Fibroblast of skin of right quadriceps (primary cell): ENCODE data around the gene IRF8.
"Not testable (repeated sequence)": the region's sequence is repeated elsewhere in the genome, so short reads cannot be mapped to it uniquely, and the experiment has no call there.

ENCODE experiments used
- DNase-seq: peaks from one replicate; pipeline ENCODE4 v3.0.0-alpha.2; 2013

The IRF8 gene, protein sequence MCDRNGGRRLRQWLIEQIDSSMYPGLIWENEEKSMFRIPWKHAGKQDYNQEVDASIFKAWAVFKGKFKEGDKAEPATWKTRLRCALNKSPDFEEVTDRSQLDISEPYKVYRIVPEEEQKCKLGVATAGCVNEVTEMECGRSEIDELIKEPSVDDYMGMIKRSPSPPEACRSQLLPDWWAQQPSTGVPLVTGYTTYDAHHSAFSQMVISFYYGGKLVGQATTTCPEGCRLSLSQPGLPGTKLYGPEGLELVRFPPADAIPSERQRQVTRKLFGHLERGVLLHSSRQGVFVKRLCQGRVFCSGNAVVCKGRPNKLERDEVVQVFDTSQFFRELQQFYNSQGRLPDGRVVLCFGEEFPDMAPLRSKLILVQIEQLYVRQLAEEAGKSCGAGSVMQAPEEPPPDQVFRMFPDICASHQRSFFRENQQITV

DNA sequence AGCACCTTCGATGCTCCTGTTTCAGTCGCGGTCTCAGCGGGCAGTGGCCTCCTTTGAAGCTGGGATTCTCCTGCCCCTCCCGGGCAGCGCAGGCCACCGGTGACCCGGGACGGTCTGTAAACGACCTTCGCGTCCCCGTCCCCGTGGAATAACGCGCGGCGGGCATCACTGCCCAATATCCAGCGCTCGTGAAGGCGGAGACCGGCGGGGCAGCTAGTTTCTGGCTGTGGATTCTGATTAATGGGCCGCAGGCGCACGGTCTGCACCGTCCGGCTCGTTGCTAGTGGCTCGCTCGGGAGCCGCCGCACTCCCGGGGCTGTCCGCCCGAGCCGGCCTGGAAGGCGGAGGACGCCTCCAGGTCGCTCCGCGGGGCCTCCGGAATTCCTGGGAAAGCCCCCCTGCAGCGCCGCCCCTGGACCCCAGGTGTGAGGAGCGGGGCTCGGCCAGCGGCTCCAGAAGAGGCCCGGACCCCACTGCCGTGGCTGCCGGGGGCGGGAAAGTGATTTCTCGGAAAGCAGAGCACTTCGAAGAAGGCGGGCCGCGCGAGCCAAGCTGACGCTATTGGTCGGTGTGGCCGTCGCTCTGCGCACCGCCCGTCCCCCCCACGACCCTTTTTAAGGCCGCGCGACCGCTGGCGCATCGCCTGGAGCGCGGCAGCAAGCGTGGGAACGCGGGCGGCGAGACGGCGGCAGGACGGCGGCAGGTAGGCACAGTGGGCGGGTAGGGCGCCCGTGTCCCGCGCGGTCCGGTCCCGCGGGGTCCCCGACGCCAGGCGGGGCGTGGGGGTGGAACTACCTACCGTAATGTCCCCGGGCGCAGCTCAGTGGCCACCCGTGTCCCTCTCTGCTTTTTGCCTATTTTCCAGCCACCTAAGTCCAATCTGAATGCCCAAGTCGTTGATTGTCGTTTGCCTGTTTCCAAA, at the start of gene IRF8:
IRF8 (plus strand) TSS at position 642 of the 922 bp plus-strand sequence. CDS start 3,854 bp downstream, outside the sequence.
- peak; percentile 25 for DNase-seq

DNA sequence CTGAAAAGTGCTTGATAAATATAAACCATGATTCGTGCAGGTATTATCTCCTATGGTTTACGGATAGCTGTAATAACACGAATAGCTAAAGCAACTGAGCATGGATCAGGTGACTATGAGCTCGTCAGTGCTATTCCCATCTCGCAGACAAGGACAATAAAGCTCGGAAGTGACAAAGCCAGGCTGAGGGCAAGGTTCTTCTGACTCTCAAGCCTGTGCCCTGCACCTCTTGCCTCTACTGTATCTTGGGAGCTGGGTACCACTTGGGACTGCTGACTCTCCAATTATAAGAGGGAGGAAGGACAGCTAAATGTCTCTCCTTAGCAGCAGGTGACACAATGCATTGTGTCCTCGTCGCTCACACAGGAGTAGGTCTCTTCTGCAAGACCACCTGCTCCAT, 49.6 kb upstream of the IRF8 start:
- DNase-seq, result no peak

DNA sequence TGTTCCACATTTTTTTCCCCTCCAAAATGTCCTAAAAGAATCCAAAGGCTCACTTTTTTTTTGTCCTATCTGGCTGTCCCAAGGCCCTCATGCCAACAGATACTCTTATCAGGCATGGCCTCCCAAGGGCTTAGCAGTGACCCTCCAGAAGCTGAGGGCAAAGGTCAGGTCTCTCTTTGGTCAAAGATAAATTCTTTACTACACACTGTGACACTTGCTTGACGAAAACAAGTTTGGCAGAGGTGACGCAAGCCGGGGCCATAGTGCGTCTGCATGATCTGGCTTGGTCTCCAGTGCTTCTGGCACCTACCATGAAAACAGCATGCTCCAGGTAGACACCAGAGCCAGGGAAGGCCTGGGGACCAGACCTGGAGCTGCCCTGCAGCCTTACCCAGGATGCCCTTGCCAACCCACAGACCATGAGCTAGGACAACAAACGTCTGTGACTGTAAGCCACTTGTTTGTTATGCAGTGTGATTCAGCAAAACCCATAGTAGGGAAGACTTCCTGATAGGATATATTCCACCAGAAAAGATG, 48.5 kb upstream of the IRF8 start:
- no peak for DNase-seq

DNA sequence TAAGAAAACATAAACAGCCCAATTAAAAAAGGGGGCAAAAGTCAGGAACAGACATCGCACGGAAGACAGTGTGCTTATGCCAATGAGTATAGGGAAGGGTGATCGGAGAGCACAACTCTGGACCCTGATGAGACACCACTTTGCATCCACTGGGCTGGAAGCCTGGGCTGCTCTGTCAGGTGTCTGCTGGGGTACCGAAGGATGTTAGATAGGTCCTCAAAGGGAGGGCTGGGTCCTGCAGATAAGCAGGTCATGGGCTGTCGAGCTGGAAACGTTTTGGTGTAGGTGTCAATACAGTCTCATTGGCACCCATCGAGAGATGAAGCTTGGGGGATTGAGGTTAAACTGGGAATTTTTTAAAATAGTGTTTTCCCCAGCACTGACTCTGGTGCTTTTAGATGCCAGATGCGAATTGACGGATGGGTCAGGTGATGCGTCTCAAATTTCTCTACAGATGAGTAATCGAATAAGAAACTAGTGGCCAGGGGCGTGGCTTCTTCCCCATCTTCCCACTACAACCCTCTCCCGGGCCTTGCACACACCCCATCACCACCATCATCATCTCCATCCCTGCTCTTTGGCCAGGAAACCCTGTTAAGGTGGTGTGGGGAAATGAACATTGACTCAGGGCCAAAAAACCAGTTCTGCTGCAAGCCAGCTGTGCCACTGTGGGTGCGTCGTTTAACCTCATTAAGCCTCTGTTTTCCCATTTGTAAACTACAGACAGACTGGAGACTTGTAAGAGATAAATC, 47.8 kb upstream of the IRF8 start:
- no peak for DNase-seq

DNA sequence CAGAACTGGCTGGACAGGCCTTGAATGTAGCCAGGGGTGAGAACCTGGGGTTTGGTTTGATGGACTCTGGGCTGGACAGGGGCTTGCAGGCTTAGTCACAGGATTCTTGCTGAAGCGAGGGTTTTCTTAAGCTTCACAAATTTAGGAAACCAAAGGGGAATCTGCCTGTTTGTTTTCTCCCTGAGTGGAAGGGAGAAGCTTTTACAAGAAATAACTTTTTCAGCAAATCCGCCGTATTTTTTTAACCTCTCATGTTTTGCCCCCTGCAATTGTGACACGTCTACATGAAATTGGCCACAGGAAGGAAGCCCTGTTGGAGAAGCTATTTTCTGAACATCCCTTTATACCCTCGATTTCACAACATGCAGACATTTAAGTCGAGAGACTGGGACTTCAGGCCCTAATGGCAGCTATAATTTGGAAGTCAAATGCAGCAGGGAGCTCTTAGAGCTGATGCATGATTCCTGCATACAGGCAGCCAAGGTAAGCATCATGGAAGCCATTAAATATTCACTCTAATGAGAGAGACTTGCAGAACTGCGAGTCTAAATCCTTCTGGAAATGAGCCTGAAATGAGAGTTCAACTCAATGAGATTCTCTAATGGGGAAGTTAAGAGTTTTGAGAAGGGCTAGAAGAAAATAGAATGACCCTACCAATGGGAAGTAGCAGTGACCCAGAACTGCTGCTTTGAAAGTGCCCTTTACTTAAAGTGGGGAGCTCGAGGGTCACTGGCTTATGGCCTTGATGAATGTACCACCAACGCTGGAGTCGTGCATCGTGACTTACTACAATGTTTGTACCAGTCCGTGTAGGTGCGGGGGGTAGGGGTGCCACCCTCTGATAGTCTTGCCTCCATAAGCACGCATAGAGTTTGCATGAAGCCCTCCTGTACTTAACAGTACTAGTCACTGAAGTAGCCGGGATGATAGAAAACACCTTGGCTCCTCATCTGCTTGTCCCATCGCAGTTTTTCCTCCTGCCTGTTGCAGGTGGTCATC, 45.1 kb upstream of the IRF8 start:
- no peak for DNase-seq

DNA sequence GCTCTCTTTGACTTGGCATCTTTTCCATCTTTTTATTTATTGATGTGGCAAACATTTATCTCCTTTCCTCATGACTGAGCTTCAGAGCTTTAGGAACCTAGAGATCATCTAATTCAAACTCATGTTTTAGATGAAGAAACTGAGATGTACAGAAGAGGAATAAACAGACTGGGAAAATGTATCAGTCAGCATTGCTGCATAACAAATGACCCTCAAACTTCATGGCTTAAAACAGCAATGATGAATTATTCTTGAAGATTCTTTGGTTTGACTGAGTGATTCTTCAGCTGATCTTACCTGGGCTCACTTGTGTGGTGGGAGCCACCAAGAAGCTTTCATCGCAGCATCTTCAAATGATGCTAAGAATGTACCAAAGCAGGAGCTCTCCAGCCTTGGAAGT, 44.0 kb upstream of the IRF8 start:
- no peak for DNase-seq

DNA sequence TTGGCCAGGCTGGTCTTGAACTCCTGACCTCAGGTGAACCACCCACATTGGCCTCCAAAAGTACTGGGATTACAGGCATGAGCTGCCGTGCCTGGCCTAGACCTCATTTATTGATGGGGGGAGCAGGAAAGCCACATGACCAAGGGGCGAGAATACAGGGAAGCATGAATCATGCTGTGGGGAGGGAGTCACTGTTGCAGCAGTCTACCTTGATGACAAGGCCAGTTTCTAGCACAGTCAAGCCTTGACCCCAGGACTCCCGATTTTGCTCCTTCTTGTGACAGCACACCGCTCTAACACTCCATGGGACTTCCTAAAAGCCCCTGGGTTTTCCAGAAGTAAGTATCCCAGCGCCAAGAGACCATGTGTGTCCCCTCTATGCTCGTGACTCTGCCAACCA, 42.9 kb upstream of the IRF8 start:
- no peak for DNase-seq

DNA sequence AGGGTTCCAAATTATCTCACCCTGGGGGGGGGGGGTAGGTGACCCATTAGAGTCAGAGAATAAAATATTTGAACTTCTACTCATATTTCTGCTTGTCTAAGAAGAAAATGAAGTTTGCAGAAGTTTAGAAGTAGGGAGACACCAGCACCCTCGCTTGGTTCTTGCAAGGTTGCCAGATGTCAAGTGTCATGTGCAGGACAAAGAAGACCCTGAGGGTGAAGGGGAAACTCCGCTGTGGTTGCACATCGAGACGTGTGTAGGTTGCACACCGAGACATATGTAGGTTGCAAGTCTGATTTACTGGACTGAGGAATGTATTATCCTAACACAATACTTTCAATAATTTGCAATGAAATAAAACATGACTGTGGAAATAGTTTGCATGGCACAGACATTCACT, 42.4 kb upstream of the IRF8 start:
- no peak for DNase-seq

DNA sequence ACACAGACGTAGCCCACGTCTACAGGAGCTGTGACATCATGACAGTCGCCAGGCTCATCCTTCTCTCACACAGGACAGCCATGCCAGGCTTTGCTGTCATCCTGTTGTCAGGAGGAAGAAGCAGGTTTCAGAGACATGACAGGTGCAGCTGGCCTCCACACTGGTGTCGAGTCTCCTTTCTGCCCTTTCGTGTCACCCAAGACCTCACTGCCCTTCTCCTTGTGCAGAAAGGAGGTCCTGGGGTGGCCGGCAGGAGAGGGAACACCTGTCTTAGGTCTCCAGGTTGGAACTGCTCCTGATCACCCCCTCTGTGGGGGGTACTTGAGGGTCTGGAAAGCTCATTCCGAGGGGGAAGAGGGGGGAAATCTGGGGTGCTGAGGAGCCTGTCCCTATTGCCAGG, 41.6 kb upstream of the IRF8 start:
- DNase-seq, result no peak

DNA sequence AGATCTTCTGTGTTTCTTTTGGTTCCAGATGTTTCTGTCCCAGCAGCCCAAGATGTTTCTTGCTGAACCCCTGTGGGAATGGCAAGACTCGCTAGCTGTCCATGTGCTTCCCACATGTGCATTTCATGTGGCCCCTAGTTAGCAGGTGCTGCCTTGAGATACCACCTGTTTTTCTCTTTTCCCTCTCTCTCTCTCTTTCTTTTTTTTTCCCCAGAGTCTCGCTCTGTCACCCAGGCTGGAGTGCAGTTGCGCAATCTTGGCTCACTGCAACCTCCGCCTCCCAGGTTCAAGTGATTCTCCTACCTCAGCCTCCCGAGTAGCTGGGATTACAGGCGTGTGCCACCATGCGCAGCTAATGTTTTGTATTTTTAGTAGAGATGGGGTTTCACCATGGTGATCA, 40.4 kb upstream of the IRF8 start:
- not testable (repeated sequence) for DNase-seq

DNA sequence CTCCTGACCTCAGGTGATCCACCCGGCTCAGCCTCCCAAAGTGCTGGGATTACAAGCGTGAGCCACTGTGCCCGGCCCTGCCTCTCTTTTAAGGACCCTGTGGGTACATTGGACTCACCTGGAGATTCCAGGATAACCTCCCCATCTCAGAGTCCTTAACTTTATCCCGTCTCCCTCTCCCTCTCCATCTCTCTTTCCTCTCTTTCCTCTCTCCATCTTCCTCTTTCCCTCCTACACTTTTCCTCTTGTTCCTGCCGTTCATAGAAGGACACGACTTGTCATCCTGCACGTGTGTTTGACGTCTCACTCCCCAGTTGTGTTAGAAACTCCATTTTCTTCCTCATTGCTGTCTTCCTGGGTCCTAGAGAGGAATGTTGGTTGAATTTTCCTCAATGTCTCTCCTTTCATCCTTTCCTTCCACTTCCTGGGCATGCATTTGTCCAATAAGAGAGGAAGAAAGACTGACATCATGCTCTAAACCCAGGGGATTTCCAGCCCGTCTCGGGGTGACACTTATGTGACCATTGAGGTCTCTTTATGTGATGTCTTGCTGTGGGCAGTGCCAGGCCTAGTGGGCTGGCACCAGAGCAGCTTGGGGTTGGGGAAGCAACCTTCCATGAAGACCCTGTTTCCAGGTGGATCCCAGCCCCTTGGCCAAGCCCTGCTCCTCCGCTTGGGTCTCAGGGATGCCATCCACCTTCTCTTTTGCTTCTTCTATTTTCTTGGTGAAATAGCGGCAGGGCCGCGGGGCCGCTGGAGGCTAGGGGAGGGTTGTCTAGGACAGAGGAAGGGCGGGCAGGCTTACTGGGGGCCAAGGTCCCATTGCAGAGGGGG, 39.8 kb upstream of the IRF8 start:
- DNase-seq, result no peak

DNA sequence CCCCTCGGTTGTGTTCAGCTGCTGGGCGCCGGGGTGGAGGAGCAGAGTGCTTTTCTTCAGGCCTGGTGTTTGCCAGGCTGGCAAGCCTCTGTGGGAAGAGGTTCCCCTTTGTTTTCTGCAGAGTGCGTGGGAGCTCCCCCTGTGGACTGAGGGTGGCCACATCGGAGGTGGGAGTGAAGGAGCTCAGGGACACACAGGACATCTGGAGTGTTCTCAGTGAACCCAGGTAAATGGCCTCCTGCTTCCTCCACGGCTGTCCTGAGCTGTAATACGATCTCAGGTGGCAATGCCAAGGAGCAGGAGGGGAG, 39.2 kb upstream of the IRF8 start:
- DNase-seq, result no peak

DNA sequence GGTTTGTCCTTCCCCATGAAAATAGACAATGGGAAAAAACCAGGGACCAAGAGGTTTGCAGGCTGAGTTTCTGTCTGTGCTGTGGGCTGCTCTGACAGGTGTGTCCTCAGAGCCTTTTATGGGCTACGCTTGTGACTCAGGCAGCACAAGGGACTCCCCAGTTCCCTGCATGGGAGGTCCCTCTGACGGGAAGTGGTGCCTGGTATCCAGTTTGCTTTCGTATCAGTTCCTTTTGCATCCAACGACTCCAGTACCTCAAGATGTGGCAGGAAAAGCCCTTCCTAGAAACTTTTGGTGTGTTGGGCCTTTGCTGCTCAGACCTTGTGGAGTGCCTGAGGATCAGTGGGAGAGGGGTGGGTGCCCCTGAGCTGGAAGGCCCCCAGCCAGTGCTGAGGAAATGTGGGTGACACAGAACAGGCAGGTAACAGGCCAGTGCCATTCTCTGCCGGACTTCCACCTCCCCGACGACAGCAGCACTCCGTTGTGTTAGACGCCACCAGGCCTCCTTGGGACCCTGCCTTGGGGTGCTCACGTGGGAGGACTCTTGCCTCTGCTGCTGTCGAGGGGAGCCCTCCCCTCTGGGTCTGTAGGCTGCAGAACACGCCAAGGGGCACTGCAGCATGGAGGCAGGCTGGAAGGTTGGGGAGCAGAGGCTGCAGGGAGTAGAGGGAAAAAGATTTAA, 38.4 kb upstream of the IRF8 start:
- no peak for DNase-seq

DNA sequence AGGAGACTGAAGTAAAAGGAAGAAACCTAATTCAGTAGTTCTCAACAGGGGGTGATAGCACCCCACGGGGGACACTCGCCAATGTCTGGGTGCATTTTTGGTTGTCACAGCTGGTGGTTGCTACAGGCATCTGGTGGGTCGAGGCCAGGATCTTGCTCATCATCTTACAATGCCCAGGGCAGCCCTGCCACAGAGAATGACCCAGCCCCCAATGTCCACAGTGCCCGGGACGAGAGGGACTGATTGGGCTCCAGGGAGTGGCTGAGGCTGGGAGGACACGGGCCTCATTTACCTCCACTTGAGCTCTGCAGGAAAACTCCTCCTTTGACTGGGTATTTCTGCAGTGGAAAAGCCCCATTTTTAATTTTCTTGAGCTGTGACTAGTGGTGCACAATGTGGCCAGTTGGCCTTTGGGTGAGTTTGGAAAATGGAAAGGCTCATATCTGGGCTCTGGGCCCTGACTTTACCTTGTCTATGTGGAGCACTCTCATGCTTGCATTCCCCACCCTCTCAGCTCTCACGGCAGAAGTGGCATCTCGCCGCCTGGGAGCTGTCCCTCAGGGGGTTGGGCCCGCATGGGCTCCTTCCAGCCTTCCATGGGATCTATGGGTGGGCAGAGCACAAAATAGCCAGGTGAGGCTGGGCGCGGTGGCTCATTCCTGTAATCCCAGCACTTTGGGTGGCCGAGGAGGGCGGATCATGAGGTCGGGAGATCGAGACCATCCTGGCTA, 37.7 kb upstream of the IRF8 start:
- no peak for DNase-seq

DNA sequence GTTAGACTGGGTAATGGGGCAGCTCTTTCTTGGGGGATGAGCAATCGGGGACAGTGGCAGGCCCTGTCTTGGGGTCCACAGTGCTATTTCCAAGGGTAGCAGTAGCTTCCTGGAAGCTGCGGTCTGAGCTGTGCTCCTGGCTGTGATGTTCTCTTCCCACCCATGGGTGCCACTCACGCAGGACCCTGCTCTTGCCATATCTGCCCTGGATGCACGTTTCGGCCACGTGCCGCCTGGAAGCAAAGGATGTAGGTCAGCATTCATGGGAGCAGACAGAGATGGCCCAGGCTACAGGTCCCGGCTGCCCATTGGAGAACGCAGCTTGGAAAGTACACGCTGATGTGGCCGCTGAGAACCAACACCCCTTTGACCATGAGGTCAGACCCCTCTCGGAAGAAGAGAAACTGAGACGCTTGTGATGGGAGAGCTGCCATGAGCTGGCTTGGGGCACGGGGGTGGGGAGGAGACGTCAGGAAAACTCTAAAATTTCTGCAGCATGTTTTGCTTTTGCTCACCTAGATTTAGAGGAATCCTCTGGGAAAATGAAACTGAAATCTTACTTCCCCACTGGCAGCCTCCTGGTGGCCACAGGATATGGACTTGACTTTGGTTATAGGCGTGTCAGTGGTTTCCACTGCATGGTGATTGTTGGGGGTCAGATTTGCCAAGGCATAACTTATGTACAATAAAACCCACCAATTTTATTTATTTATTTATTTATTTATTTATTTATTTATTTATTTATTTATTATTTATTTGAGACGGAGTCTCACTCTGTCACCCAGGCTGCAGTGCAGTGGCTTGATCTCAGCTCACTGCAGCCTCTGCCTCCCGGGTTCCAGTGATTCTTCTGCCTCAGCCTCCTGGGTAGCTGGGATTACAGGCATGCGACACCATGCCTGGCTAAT, 36.2 kb upstream of the IRF8 start:
- no peak for DNase-seq

DNA sequence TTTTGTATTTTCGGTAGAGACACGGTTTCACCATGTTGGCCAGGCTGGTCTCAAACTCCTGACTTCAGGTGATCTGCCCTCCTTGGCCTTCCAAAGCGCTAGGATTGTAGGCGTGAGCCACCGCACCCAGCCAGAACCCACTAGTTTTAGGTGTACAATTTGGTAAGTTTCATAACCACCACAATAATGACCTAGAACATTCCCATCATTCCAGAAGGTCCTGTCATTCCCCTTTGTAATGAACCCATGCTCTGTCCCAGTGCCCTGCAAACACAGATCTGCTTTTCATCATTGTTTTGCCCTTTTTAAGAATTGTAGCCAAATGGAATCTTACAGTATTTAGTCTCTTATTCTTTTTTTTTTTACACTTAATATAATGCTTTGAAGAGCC, 35.6 kb upstream of the IRF8 start:
- no peak for DNase-seq

DNA sequence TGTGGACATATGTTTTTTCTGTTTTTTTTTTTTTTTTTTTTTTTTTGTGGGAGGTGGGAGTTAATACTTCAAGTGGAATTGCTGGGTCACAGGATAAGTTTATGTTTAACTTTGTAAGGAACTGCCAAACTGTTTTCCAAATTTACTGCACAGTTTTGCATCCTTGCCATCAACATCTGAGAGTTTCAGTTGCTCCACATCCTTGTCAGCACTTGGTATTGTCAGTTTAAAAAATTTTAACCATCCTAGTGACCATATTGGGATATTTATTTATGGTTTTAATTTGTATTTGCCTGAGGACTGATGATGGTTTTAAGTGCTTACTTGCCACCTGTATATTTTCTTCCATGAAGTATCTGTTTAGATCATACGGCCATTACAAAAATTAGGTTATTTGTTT, 34.0 kb upstream of the IRF8 start:
- DNase-seq, result no peak

DNA sequence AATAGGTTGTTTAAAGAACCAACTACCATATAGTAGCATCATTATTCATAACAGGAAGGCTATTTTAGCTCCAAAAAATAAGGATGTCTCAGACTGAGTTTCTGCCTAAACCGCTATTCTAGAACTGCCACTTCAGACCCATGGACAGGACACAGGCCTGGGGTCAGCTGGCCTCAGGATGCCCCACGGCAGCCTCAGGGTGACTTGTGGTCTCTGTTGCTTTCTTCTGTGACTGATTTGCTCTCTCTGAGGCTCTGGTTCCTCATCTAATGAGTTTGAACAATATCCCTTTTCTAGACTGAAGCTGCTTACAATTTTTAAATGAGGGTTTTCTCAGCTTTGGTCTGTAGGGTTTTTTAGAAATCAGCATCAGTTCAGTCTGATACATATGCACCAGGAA, 31.8 kb upstream of the IRF8 start:
- DNase-seq, result no peak

DNA sequence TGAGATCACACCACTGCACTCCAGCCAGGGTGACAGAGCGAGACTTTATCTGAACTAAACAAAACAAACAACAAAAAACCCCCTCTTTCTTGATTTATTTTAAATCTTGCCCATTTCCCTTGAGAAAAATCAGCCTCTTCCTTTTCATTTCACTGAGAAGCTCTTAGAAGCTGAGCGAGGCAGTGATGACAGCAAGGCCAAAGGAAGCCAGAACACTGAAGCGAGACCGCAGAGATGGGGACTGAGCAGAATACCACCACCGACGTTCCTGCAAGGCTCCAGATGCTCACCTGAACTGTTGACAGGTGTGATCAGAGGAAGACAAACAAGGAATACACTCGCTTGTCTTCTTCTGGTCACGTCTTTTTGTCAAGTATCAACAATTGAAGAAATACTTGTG, 30.5 kb upstream of the IRF8 start:
- no peak for DNase-seq
